Heart left ventricle (tissue), 16 donors: ENCODE results near the gene APOE. TPM values are rescaled to one million over a fixed set of nuclear protein-coding genes. Genes with fewer than 3 reads are reported as not detected.
A peak's percentile ranks its signal among the peaks of the same experiment; 100 is the strongest.

ENCODE experiments used
- ATAC-seq, 4 donors: fragments of 200-7000 bp; cut with Tn5 transposase; one replicate each; pipeline ENCODE4 v1.9.1; 2020 to 2022; ENCODE audit warnings: moderate library complexity in 4 of 4, mild to moderate bottlenecking in 3 of 4, moderate number of reproducible peaks in 1 of 4
- DNase-seq, 5 donors: peaks; one replicate each; pipeline ENCODE4 v3.0.0-alpha.2; 2020
- H3K27ac ChIP-seq, 12 donors: fragments of 200-600 bp; sonication (generic) in 4 of 12; one replicate each; pipeline versions ENCODE4 v1.5.0 to v1.8.0; 2016 to 2022; ENCODE audit warnings: mild to moderate bottlenecking in 2 of 12
- H3K27me3 ChIP-seq, 9 donors: fragments of 200-600 bp; sonication (generic) in 2 of 9; one replicate each; pipeline versions ENCODE4 v1.5.1 to v1.8.0; 2016 to 2022; ENCODE audit warnings: mild to moderate bottlenecking in 3 of 9
- H3K36me3 ChIP-seq, 9 donors: fragments of 200-600 bp; sonication (generic) in 2 of 9; one replicate each; pipeline versions ENCODE4 v1.5.0 to v1.8.0; 2018 to 2022; ENCODE audit warnings: mild to moderate bottlenecking in 2 of 9
- H3K4me1 ChIP-seq, 12 donors: fragments of 200-600 bp; sonication (generic) in 4 of 12; one replicate each; pipeline versions ENCODE4 v1.5.0 to v1.8.0; 2016 to 2022; ENCODE audit warnings: mild to moderate bottlenecking in 3 of 12
- H3K4me3 ChIP-seq, 12 donors: fragments of 200-600 bp; sonication (generic) in 4 of 12; one replicate each; pipeline versions ENCODE4 v1.5.0 to v1.8.0; 2017 to 2022; ENCODE audit warnings: mild to moderate bottlenecking in 9 of 12, moderate library complexity in 4 of 12
- H3K9me3 ChIP-seq, 12 donors: fragments of 200-600 bp; sonication (generic) in 4 of 12; one replicate each; pipeline versions ENCODE4 v1.5.0 to v1.8.0; 2016 to 2022; ENCODE audit warnings: mild to moderate bottlenecking in 1 of 12
- CTCF ChIP-seq, 12 donors: fragments of 200-600 bp; sonication (generic) in 4 of 12; IDR thresholded peaks; one replicate each; pipeline versions ENCODE4 v1.5.0 to v1.8.0; 2018 to 2022; ENCODE audit warnings: antibody characterized with exemption in 12 of 12, mild to moderate bottlenecking in 5 of 12
- POLR2A ChIP-seq, 2 donors: fragments of 450-650 bp; IDR thresholded peaks; one replicate each; pipeline ENCODE4 v1.6.1; 2017; ENCODE audit warnings: antibody characterized with exemption in 2 of 2, mild to moderate bottlenecking in 2 of 2, moderate library complexity in 2 of 2
- WGBS, 4 donors: extraction: QIAGEN DNeasy Blood & Tissue Kit in 2 of 4; methylation state at CpG; one replicate each; pipeline versions ENCODE4 v1.1.5 to v1.1.7; 2013 to 2018; 5-methylcytosine and 5-hydroxymethylcytosine counted together
- intact Hi-C, 10 donors: fragments of 100-400 bp; cut with DNase I; formaldehyde crosslinking; loops; one replicate each; pipeline versions ENCODE4 v1.11.1 to v1.14.2; 2022
- polyA plus RNA-seq, 2 donors: library from polyadenylated mRNA; stranded (reverse); fragments of 200-250 nt; gene quantifications; one replicate each; pipeline ENCODE4 v1.2.3, GENCODE V29; 2013
- total RNA-seq, 9 donors: library from RNA; depleted of rRNA in 2 of 9; stranded (reverse); fragments of >200 nt in 2 of 9; fragmentation: NEBNext Ultra II Directional in 3 of 9; extraction: Animal tissue kit (Norgen Biotek cat#: 25700) in 3 of 9; gene quantifications; one replicate each; pipeline versions ENCODE4 v1.1.0 to v1.2.4, GENCODE V29; 2016 to 2023
- donor health status: ischemic (EF 13 %, LVEDD 7.1; RV severe dilation, severe dysfunction).
- donor health status: healthy with polysubstance abuse.
- donor health status: DM: no; HTN: yes; CAD: no.
- donor health status: DM: no; HTN: no; CAD: no.
- donor health status: ischemic (EF 25% LVEDD 6.9; RV normal size, moderate dysfunction).
- donor health status: ischemic (EF 25% LVEDD 5.7; RV mildly dilated, moderate dysfunction).
- donor health status: healthy.
- donor health status: DM: yes; HTN: yes; CAD: no.
- donor health status: ischemic (EF 35%, LVEDD 5.7; RV mildly dilated, moderate dysfunction).
- donor health status: nonischemic (EF 11% LVEDD 7.7; RV severe dilation, severe dysfunction).
- donor health status: DM: yes; HTN: yes; CAD: no.
- donor health status: PGD.
- donor health status: ischemic (EF 29% LVEDD 5.4; RV normal size, mild dysfunction).
- donor health status: nonischemic (EF 23%, LVEDD 6.1; RV moderate dilation, normal function).

Gene APOE
- total and polyA plus RNA-seq, 11 donors: 4.1 to 149 (median 33.2) TPM

GRCh38 chr19:44875666-44876451, 29.7 kb upstream of the APOE start:
- peak in 2 of 4 donors; percentile 19 to 46 for ATAC-seq

GRCh38 chr19:44876930-44877535, 28.6 kb upstream of the APOE start:
- no peak for TF ChIP-seq CTCF (IDR thresholded peaks at IDR 0.05)
- TF ChIP-seq POLR2A (IDR thresholded peaks at IDR 0.05): no peak
- H3K27me3 ChIP-seq: no peaks in the 10 kb centered on the region
- no peaks in the 10 kb centered on the region for H3K9me3 ChIP-seq
- H3K4me3 ChIP-seq: no peak overlapping the region
- WGBS, 4 donors: 71 to 80% (median 78%) methylated on average over 5 of the region's 5 CpGs
- ATAC-seq (no peak), DNase-seq (peak in 2 of 5 donors; percentile 24 to 33)
- H3K36me3 ChIP-seq: peaks cover 0 to 79% (median 67%) of the 10 kb centered on the region in 9 donors
- H3K27ac ChIP-seq: peak overlapping the region in 1 of 12 donors; percentile 66
- intact Hi-C loops: no loop called here
- H3K4me1 ChIP-seq: peaks cover 0 to 27% (median 11%) of the 10 kb centered on the region in 12 donors

More at GRCh38 chr19:44875666-44876451, 29.7 kb upstream of the APOE start:
- WGBS, 4 donors: 37 to 62% (median 55%) methylated on average over 20 to 22 of the region's 22 CpGs
- no peak for TF ChIP-seq POLR2A (IDR thresholded peaks at IDR 0.05)
- no peak for TF ChIP-seq CTCF (IDR thresholded peaks at IDR 0.05)
- Histone ChIP-seq H3K27ac (peak overlapping the region in 8 of 12 donors; percentile 12 to 66 (median 38)), H3K4me3 (no peak overlapping the region), H3K9me3 (no peaks in the 10 kb centered on the region), H3K36me3 (peaks cover 0 to 85% (median 79%) of the 10 kb centered on the region in 9 donors), H3K27me3 (no peaks in the 10 kb centered on the region), H3K4me1 (peaks cover 0 to 36% (median 16%) of the 10 kb centered on the region in 12 donors)
- peak in 2 of 5 donors; percentile 26 to 46 for DNase-seq
- intact Hi-C loops: no loop called here

GRCh38 chr19:44878120-44878865, 27.3 kb upstream of the APOE start:
- ATAC-seq (no peak), DNase-seq (peak in 2 of 5 donors; percentile 23 to 28)
- Histone ChIP-seq H3K27ac (no peak overlapping the region), H3K4me1 (peaks cover 0 to 25% (median 9%) of the 10 kb centered on the region in 12 donors), H3K4me3 (no peak overlapping the region), H3K27me3 (no peaks in the 10 kb centered on the region), H3K9me3 (no peaks in the 10 kb centered on the region), H3K36me3 (peaks cover 0 to 74% (median 59%) of the 10 kb centered on the region in 9 donors)
- intact Hi-C loops: no loop called here
- no peak for TF ChIP-seq POLR2A (IDR thresholded peaks at IDR 0.05)
- TF ChIP-seq CTCF (IDR thresholded peaks at IDR 0.05): no peak
- 86 to 88% (median 87%) methylated on average over 24 to 26 of the region's 26 CpGs for WGBS, 4 donors
